Superior temporal gyrus (tissue), 1 donor: ENCODE data around the gene SHC3.
A peak's percentile ranks its signal among the peaks of the same experiment; 100 is the strongest.

ENCODE experiments used
- DNase-seq: peaks from one replicate; pipeline ENCODE4 v3.0.0-alpha.2; 2016; ENCODE audit errors: extremely low spot score

Gene SHC3

DNA sequence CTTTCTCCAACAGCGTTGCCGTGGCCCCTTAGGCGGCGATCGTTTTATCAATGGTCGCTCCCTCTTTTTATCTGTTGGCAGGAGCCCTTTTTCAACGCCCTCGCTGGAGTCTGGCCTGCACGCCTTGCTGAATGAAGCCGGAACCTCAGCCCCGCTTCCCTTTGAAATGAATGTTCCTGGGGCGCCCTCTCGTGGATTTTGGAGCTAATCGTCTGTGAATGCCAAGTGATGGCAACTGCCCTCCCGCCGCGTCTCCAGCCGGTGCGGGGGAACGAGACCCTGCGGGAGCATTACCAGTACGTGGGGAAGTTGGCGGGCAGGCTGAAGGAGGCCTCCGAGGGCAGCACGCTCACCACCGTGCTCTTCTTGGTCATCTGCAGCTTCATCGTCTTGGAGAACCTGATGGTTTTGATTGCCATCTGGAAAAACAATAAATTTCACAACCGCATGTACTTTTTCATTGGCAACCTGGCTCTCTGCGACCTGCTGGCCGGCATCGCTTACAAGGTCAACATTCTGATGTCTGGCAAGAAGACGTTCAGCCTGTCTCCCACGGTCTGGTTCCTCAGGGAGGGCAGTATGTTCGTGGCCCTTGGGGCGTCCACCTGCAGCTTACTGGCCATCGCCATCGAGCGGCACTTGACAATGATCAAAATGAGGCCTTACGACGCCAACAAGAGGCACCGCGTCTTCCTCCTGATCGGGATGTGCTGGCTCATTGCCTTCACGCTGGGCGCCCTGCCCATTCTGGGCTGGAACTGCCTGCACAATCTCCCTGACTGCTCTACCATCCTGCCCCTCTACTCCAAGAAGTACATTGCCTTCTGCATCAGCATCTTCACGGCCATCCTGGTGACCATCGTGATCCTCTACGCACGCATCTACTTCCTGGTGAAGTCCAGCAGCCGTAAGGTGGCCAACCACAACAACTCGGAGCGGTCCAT lies 177.4 kb downstream of the SHC3 start:
- DNase-seq, result peak; percentile 94

DNA sequence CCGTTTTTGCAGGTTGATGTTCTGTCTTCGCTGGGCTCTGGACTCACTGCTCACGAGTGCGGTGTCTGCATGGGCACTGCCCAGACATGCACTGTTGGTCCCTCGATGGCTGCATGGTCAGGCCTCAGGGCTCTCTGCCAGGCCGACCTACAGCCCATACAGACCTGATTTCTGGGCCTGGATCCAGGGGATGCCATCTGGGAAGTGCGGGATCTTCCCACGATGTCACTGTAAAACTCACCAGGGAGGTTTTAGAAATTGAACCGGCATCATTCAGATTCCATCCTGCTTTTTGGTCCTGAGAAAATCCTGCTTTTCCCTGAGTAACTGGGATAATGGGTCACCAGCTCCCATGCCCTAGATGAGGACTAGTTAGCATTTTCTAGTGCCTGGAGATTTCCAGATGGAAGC lies 178.2 kb downstream of the SHC3 start:
- no peak for DNase-seq

DNA sequence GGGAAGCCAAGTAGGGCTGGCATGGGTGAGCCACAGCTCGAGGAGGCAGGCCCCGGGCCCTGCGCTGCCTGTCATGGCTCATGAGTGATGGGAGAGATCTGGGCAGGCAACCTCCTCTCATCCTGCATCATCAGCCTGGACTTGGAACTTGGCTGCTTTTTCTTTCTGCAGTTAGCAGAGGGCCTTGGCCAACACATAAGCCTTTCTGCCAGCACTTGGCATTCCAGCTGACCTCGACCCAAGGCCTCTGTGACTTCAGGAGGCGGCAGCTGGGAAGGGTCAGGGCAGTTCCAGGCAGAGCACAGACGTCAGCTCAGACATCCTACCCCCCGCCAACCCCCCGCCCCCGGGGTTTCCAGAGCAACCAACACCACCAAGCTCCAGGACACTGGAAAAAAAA lies 179.7 kb downstream of the SHC3 start:
- no peak for DNase-seq

DNA sequence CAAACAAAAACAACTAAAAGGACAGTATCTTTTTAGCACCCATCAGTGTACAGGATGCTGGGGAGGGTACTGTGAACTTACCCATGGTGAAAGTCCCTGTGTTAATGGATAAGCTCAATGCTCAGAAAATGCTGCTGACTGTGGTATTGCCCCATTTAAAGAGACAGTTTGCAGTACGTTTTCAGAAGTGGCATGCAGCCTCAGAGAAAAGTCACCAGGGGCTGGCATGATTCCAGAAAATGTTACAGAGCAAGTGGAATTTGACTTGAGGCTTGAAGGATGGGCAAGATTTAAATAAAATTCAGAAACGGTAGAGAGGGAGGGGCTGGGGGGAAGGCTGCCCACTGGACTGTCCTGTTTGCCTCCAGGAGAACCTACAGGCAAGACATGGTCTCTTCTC lies 180.1 kb downstream of the SHC3 start:
- DNase-seq, result no peak

DNA sequence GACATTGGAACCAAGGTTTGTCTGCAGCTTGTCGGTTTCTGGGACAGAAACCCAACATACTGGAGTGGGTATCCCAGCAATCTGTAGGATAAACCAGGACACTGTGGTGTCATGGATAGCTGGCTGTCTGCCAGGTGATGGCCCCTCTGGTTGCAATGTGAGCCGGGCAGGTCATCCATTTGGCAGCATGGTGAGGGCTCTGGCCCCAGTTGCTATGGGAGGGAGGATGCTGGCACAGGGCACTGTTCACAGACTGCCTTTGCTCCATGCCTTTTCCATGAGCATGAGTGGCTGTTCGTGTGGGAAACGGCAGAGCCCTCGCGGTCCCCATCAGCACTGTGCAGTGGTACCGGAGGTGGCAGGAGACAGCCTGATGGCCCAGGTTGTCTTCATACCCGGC lies 181.0 kb downstream of the SHC3 start:
- DNase-seq, result no peak

DNA sequence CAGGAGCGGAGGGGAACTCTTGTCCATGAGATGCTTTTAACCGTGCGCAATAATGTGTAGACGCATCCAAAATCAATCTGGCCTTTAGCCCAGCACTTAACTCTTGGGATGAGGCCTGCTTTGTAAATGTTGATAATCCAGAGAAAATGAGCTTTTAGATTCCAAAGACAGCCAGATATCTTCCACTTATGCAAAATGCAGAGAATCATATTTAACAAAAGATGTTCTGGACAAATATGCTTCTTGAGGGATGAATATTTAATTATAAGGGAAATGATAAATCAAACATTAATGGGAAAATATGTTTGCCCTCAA lies 181.7 kb downstream of the SHC3 start:
- DNase-seq, result no peak

DNA sequence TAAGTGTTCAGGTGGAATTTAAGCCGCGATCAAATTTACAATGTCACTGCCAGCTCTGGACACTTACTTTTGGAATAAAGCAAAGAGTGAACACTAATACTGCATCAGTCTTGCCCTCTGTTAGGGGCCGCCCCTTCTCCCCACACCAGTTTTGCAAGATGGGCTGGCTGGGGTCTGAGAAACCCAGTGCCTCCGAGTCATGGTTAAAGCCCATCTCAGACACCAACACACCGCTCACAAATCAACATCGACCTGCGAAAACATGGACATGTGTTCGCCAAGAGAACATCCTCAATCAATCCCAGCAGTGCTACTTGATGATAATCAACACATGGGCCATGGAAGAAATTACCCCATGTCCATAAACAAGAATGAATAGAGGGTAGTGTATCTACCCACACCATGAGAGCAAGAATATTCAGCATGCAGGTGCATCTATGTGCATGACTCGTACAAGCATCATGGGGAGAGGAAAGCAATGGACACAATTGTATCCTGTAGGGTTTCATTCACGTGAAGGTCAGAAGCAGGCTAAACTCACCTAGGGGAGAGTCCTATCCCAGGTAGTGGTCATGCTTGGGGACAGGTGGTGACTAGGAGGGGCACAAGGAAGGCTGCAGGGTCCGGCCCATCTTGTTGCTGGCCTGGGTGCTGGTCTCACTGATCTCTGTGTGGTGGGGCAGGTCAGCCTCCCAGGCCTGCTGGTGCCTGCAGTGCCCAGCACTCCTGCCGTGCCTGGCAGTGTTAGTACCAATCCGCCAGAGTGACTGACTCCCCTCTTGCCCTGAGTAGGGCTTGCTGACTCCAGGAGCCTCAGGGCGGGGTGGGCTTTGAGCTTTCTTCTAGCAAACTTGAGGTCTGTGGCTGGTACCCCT lies 182.3 kb downstream of the SHC3 start:
- DNase-seq, result no peak

DNA sequence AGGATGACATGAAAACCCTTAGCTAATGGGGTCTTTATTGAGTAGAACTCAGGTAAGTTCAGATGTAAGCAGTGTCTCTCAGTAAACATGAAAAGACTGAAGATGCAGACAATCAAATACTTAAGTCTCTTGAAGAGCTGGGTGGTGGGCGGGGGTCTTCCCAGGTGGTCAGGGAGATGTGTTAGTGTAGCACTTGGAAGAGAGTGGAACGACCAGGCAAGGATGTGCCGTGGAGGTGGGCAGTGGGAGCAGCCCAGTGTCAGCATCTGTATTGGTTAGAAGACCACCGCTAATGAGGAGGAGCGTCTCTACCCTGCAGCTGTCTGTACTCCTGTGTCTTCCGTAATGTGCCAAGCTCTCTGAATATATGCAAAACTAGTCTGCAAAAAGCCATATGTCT lies 183.0 kb downstream of the SHC3 start:
- no peak for DNase-seq

DNA sequence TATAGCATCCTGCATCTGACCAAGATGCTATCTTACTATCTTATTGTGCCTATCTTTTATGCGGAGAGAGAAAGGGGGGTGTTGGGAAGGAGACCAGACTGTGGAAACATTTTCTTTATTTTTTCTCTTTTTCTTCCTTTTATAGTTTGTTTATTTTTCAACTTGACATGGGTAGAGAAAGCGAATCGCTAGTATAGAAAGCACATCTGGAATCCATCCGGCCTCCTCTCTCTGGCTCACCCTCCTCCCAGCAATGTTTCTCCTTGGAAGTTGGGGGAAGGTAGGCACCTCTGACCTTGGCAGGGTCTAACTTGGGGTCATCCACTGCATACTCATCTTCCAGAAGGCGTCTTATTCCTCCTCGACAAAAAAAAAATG lies 183.4 kb downstream of the SHC3 start:
- DNase-seq, result no peak

DNA sequence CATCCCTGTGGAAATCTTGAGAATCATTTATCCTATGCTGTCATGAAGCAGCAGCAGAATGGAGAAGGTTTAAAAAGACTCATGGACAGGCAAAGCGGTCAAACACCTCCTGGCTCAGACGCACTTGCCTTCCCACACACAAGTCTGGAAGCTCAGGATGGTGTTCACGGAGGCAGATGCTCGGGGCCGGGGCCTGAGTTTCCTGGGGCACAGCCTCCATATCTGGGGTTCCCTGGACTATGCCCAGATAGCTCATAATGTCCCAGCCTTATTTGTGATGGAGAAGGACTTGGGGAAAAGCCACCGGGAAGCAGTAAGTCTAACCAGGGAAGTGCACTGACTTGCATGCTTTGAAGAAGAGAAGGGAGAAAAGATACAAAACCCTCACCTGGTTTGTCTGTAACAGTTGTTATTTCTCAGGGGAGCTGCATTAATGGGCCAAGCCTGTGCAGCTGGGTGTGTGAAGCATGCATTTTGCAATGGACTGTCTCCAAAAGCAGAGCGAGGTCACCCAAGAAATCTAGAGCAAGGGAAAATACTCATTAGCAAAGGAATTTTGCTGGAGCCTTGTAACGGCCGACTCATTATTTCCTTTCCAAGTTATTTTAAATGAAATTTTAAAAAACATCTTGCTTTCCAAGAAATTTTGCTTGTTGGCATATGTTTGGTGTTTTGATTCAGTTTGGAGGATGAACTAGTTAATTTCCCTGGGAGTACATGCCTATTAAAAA lies 184.0 kb downstream of the SHC3 start:
- DNase-seq, result no peak

DNA sequence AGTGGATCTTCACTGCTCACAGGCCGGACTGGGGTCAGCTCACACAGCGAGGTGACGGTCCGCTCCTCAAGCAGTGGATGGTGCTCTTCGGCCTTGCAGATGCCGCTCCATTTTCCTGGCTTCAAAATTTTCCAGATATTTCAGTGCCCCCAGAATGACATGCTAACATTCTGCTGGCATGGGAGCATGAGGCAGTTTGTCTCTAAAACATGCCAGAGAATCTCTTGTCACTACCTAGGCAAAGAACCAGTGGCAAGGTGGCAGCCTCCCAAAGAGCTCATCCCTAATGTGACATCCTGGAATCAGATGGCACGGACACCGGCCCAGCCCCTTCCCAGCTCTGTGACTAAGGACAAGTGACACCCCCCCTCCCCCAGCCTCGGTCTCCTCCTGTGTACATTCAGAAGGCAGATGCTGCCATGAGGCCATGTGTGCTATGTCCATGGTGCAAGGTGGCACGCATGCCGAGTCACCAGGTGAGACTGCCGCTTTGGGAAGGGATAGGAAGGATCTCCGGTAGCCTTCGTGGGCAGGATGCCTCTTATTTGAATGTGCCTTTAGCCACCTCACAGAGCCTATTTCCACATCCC lies 184.7 kb downstream of the SHC3 start:
- DNase-seq, result no peak

DNA sequence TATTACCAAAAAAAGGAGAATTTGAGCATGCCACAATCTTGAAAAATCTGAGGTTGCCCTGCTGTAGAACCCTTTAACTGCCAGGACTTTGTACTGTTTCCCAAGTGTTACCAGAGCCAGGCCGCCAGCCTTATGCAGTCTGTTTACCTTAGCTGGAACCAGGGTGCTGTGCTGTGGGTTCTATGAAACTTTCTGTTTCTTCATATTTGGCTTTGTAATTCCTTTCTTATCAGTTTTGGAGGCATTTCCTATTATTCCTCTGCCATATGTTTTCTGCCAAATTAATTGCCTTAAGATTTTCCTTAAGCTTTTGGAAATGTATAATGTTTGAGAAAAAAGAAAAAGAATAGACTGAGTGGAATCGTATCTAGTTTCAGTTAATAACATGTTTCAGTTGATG lies 185.3 kb downstream of the SHC3 start:
- no peak for DNase-seq

DNA sequence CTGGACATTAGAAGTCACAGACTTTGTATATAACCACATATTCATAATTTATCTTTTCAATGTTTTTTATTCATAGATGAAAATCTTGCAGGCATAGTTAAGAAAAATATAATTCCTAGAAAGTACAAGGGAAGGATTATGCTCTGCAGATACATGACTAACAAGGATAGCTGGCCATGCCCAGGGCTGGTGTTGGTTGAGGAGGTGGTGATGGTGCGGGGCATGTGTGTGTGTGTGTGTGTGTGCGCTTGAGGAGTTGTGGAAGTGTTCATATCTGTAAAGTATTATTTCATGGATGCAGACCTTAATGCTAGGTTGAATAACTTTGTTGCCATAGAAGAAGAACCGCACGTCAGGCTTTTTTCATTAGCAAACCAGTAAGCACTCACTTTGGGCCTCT lies 186.1 kb downstream of the SHC3 start:
- DNase-seq, result no peak

DNA sequence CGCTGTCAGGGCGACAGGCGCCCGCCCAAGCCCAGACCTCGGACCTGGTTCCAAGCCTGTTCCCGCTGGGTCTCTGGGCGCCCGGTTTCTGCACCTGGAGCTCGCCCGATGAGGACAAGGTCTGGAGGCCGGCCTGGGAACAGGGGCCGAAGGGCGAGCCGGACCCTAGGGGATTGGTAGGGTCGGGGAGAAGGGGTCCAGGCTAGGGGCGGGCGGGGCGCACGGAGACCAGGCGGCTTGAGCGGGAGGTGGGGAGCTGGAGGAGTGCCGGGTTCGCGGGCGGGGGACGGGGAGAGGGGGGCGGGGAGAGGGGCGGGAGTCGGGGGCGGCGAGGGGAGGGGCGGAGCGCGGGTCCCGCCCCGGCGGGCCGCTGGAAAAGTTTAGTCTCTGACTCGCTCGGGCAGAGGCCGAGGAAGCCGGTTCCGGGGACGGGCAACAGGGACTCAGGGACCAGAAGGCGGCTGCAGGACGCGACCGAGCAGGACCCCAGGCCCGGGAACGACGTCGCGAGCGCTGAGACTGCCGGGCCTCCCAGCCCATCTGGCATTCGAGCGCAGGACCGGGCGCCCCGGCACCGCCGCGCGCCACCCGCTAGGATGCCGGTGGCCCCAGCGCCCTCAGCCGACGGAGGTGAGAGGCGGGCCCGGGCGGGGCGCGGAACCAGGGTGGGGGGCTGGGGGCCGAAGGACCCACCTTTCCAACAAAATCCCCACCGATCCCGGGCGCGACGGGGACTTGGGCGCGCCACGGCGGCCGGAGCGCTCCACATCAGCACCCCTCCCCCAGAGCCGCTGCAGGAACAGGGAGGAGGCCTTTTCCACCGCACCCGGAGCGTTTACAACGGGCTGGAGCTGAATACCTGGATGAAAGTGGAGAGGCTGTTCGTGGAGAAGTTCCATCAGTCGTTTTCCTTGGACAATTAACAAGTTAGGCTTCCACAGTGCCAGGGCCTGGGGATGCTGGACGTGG lies 187.3 kb downstream of the SHC3 start, which contains the start of gene S1PR3:
Gene S1PR3, plus strand, starts transcription at position 403 of the 969 bp plus-strand sequence. CDS start 9,733 bp downstream, outside the sequence.
- DNase-seq, result no peak

DNA sequence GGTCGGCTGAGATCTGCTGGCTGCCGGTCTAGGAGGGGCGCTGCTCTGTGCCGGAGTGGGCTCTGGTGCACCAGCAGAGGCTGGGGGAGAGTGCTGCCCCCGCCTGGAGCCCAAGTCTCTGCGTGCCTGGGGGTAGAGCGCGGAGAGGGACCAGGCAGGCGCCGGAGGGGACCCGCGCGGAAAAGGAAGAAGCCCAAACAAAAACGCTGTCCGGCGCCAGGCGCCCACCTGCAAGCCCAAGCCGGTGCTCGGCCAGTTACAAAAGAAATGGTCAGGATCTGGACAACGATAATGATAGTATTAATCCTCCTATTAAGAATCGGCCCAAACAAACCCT lies 187.9 kb downstream of the SHC3 start:
- no peak for DNase-seq

DNA sequence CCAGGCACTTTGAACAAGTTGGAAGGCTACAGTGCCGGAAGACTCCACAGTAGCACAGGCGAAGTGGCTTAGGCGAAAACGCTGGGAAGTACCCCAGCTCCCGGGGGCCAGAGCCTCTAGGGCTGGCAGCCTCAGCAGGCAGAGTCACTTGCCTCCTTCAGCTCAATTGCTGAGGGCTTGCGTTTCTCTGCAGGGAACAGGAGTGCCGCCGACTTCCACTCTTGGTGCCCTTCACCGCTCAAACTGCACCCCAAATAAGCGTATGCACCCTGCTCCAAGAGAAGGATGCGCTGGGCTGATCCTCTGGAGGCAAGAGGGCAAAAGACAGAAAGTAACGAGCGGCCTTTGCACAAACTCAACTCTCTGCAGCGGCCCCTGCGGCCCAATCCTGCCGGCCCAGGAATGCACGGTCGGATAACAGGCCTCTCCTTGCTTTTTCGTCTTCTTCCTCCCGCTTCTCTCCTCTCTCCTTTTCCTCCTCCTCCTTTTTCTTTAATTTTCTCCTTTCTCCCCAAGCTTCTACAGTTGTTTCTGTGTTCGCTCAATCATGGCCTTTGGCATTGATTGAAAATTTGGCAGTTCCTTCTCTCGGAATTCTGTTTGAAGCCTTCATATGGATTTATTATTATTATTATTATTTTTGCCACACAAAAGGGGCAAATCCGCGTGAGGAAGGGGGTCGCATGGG lies 188.4 kb downstream of the SHC3 start:
- DNase-seq, result no peak

DNA sequence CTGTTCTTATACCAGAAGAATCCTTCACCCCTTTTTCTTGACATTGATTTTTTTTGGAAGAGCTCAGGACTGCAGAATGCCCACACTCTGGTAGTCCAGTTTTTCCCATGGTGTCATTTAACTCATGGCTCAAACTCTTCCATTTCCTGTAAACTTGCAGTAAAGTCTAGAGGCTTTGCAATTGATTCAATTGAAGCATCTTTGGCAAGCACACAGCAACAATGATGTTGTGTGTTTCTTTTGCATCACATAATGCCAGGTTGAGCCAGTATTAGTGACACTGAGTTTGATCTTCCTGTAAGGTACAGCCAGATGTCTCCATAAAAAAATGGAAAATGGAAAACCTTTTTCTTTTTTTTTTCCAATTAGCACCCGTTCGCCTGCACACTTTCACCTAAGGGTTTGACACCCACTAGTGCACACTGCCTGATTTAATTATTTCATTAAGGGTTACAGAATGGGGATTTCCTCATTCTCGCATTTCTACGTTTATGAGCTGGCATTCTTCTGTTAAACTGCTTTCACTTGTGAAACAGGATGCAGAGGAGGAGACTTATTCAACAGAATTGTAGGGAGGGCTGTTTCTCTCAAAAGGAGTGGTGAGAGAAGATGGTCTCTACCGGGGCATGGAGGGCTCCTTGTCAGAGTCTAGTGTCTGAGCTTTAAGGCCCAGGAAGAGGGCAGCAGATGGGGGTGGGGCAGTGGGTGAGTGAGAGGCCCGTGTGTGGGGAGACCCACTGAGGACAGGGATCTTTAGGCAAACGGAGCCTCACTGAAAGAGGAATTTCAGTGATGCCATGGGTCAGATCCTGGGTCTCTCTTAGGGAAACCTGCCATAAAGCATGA lies 189.6 kb downstream of the SHC3 start:
- DNase-seq, result no peak

DNA sequence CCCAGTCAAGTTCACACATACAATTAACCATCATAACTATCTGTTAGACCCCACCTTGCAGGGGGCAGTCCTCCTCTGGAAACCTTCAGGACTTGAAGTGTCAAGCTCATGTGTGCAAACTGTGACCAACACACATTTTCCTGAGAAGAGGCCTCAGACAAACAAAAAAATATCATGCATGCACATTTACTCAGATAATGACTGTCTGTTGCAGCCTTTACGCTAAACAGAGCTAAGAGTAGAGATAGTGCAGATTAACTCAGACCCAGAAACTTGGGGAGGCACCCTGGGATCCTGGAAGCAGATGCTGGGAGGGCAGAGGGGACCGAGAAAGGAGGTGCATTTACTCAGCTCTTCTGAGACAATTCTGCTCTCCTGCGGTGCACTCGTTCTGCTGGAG lies 191.0 kb downstream of the SHC3 start:
- DNase-seq, result no peak

DNA sequence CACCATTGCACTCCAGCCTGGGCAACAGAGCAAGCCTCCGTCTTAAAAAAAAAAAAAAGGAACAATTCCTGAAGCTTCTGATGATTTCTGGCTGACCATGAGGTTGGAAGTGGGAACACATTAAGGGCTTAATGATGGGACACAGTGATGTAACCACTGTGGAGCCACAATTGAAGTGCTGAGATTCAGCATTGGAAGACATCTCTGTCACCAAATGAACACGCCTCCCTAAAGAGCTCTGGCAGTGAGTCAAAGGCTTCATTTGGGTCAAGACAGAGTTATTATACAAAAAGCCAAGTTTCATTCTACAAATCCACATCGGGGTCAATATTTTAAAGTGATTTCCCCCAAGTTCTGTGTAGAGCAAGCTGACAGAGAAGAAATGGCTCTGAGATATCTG lies 191.8 kb downstream of the SHC3 start:
- no peak for DNase-seq
